Kasumi-1 (cell line): ENCODE data around the gene TWIST2.

Source experiments
- DNase-seq, 2 experiments: peaks; one replicate each; lab custom pipeline; 2025; lab: John Stamatoyannopoulos, UW

Gene TWIST2

GRCh38 chr2:238856713-238857567, 9.1 kb downstream of the TWIST2 start:
- no peak for DNase-seq

DNA sequence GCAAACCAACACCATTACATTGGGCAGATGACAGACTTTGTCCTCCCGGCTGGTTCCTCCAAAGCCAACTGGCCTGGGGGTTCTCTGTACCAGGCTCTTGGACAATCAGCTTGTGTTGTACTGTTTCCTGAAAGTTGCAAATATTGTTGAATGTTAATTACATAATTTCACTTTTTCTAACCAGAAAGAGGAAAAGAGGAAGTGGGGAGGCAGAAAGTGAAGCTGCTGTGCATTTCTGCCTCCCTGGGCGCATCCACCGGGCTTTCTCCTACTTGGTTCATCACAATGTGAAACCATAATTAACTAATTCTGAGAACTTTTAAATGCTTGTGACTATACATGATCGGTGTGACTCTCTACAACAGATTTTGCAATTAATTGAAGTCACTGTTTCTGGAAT, 10.1 kb downstream of the TWIST2 start:
- DNase-seq, result peak; percentile 26 to 47

DNA sequence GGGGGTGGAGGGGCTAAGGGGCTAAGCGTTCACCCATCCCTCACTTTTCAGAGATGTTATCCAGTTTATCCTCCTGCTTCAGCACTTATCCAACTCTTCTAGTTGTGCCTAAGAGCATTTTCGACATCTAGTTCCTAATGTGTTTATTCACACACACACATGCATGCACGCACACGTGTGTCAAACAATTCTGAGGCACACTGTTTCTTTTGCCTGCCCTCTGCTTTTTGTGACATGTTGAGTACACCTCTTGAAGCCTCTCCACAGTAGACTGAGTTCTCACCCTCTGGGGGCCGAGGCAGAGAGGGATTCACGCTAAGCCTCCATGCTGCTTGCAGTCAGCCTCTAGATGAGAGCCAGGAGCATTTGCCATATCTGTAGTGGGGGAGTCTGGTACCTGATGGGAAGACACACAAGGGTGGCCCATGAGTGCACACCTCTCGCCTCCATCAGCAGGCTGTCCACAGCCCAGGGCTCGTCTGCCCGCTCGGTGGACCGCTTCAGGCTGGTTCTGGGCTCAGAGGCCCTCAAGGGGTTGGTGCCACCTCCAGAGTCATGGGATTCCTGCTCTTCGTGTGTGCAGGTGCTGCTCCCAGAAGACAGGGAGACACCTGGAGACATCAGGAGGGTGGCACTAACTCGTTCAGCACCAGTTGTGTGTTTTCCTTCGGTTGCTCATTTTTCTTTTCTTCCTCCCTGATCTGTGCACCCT, 11.9 kb downstream of the TWIST2 start:
- DNase-seq, result no peak

GRCh38 chr2:238861013-238861730, 13.3 kb downstream of the TWIST2 start:
- no peak for DNase-seq

- no peak for DNase-seq
These were observed 14.0 kb downstream of the TWIST2 start for GRCh38 chr2:238861766-238862315.

DNA sequence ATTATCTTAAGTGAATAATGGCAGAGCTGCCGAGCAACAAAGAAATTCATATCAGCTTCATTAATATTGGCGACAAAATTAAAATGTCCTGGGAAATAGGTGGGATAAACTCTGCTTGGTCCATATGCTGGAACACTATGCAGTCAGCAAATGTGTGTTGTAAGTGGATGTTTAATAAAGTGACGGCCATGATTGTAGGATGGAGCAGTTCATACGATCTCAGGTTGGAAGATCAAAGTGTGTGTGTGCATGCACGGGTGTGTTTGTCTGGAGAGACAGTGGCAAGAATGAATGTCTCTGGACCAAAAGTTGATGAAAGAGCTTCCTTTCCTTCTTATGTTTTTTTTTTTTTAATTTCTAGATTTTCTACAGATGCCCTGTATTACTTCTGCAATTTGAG, 14.8 kb downstream of the TWIST2 start:
- DNase-seq, result no peak

DNA sequence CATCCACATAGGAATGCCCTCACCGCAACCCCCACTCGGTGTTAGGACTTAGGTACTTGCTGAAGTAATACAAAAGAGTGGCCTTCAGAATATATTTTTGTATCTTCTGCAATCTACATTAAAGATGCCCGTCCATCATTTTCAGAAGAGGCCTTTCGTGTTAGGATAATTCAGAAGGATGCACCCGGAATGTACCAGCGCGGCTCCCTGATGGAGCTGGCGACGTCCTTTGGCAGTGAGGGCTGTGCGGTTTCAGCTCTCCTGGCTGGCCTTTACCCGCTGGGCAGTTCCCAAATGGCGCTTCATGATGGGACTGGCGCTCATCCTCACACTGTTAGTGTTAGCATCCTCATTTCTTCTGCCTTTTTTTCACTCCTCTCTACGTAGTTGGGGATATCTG, 15.3 kb downstream of the TWIST2 start:
- DNase-seq, result no peak

GRCh38 chr2:238863749-238864206, 15.9 kb downstream of the TWIST2 start:
- DNase-seq, result no peak

DNA sequence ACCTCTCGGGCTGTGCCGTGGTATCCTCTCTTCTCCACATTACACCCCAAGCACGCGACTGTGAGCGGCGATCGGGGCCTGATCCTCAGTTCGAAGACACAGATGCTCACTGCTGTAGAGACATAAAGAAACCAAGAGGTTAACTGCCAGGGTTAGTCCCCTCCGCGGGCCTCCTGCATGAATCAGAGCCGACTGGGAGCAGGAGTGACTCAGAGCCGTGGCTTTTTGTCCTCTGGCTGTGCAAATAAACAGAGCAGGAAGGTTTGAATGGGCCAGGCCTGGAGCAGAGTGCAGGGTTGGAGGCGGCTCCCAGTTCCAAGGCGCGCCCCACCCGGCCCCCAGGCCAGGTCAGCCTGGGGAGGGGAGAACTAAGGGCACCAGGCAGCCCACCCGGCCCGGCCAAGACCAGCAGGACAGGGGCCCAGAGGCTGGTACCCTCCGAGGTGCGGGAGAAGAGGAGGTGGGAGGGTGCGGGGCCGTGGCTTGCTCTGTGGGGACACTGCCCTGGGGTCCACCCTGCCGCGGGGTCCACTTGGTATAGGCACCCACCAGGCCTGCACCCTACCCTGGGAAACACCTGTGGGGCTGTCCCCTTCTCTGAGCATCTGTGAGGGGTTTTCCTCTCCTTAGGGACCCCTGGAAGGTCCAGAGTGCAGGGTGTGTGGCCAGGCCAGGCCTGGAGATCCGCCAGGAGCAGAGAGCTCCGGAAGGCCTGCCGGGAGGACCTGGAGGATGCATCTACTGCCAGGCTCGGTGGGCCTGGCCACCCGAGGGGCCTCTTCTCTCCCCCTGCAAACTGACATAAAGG, 16.5 kb downstream of the TWIST2 start:
- no peak for DNase-seq

DNA sequence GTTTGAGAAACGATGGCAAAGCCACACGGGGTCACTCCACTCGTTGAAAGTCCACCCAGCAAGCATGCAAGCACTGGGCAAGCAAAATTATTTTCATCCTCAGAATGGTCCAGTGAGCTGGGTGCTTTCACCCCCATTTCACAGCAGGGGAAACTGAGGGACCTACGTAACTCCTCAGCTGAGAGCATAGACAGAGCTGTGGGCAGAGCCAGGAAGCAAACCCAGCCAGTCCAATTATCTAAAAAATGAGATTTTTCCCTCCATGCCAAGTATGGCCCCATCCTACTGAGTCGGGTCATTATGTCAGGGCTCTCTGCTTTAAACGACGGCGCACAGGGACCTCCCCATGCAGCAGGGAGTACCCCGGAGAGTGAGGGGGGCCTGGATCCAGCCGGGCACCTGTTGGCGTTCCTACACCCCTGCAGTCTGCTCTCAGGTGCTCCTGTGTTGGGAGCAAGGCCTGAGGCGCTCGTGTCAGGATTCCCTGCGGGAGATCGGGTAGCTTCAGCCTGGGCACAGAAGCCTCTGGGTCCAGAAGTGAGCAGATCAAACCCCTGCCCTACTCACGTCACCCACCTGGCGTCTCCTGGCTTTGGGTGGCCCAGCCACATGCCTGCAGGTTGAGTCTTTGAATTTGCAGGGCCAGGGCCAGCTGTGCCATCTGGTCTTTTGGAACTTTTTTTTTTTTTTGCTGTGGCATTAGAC, 17.3 kb downstream of the TWIST2 start:
- DNase-seq, result no peak

GRCh38 chr2:238865744-238866355, 18.0 kb downstream of the TWIST2 start:
- DNase-seq, result no peak

- DNase-seq, result no peak
These were observed 18.9 kb downstream of the TWIST2 start for GRCh38 chr2:238866656-238867277.

DNA sequence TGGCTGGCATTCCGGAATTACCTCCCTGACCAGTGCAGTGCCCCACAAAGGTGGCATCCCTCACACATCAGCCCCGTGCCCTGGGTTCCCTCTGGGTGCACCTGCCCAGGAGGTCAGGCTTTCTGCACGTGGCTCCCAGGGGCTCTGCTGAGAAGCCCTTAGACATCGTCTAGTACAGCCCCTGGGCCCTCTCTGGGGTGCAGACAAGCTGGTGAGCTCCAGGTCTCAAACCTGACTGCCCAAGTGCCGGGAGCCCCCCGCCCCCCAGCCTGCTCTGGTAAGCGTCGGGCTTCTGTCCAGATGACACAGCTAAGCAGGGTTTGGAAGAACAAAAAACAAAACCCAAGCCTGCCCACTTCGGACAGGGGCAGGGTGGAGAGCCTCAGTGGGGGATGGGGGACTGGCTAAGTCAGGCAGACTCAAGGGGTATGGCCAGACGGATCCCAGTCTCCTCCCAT, 20.2 kb downstream of the TWIST2 start:
- DNase-seq, result no peak

- DNase-seq, result no peak
These were observed 20.9 kb downstream of the TWIST2 start for GRCh38 chr2:238868616-238869292.

DNA sequence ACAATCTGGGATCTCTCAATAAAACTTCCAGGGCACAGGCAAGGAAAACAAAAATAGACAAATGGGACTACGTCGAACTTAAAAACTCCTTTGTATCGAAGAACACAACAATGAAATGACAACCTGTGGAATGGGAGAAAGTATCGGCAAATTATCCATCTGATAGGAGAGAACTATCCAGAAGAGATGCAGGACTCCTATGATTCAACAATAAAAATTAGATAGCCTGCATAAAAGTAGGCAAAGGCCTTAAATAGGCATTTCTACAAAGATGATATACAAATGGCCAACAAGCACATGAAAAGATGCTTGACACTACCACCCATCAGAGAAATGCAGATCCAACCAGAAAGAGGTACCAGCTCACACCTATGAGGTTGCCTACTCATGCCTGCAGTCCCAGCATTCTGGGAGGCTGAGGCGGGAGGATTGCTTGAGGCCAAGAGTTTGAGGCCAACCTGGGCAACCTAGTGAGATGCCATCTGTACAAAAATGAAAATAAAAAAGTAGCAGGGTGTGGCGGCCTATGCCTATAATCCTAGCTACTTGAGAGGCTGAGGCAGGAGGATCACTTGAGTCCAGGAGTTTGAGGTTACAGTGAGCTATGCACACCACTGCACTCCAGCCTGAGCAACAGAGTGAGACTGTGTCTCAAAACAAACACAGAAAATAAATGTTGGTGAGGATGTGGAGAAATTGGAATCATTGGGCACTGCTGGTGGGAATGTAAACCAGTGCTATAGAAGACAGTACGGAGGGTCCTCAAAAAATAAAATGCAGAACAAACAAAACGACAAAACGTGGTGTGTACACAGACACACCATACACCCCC, 21.6 kb downstream of the TWIST2 start:
- no peak for DNase-seq

DNA sequence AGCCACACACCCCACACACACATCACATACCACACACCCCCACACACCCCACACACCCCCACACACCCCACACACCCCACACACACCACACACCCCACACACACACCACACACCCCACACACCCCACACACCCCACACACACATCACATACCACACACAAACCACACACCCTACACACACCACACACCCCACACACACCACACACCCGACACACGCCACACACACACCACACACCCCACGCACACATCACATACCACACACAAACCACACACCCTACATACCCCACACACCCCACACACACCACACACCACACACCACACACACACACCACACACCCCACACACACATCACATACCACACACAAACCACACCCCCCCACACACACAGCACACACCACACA, 22.4 kb downstream of the TWIST2 start:
- DNase-seq, result no peak

DNA sequence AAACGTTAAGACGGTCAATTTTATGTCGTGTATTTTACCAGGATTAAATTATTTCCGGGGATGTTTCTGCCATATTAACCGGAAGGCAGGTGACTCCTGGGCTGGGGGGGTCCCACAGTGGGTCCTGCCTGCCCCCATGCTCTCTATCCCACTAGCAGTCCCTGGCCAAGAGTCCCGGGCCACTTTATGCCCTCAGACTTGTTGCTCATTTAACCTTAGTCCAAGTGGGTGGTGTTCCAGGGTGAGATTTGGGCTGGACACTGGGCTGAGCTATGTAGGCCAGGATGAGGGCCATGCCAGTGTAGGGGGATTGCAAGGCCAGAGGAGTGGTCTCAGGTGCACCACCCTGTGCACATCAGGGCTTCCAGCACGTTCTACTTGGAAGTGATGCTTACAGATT, 24.1 kb downstream of the TWIST2 start:
- DNase-seq, result no peak

GRCh38 chr2:238872628-238873380, 24.9 kb downstream of the TWIST2 start:
- DNase-seq, result no peak
